K562 (cell line): Measurements from ENCODE around the gene PAFAH2. TPM values are rescaled to one million over a fixed set of nuclear protein-coding genes. Genes with fewer than 3 reads are reported as not detected.

ENCODE experiments used
- NR2C2 ChIP-seq, 2 experiments: fragments of 200-800 bp in 1 of 2; sonication (Bioruptor generic) in 1 of 2; sonication (generic) in 1 of 2; formaldehyde crosslinking in 1 of 2; IDR thresholded peaks; 2 replicates each; pipeline versions ENCODE4 v1.6.1 to v1.8.0; 2016 to 2022; ENCODE audit warnings: mild to moderate bottlenecking in 1 of 2, missing compliant biosample characterization in 1 of 2, missing genetic modification characterization in 1 of 2, missing genetic modification reagents in 1 of 2
- POLR2G ChIP-seq: fragments of 200-400 bp; formaldehyde crosslinking; IDR thresholded peaks from 2 replicates; pipeline ENCODE4 v1.6.1; 2017; ENCODE audit warnings: low read depth, mild to moderate bottlenecking, antibody characterized with exemption, low read length, moderate library complexity
- ZNF592 ChIP-seq: fragments of 450-650 bp; IDR thresholded peaks from 2 replicates; pipeline ENCODE4 v1.6.1; 2017; ENCODE audit warnings: antibody characterized with exemption, mild to moderate bottlenecking
- ZSCAN32 ChIP-seq: fragments of 450-650 bp; formaldehyde crosslinking; IDR thresholded peaks from 2 replicates; pipeline ENCODE4 v1.4.0; 2020; ENCODE audit warnings: mild to moderate bottlenecking, moderate library complexity
- polyA plus RNA-seq, 8 experiments: library from polyadenylated mRNA; depleted of rRNA in 4 of 8; stranded (reverse) in 5 of 8; unstranded in 3 of 8; fragments of >200 nt; fragmentation: Nextera tagmentation in 2 of 8; fragmentation: Illumina TruSeq in 1 of 8; extraction: Ambion mirVana in 2 of 8; extraction: Trizol in 1 of 8; gene quantifications; 2 replicates each; pipeline versions ENCODE4 v1.2.1 to v1.2.3, GENCODE V29; 2011 to 2014; ENCODE audit warnings: inconsistent platforms in 1 of 8, missing spikeins in 1 of 8
- total RNA-seq, 7 experiments: library from RNA; depleted of rRNA in 6 of 7; stranded (reverse); fragments of >200 nt in 6 of 7; fragmentation: Illumina TruSeq in 2 of 7; extraction: Trizol in 2 of 7; gene quantifications; 2 replicates each; pipeline versions ENCODE4 v1.2.1 to v1.2.3, GENCODE V29; 2011 to 2021; ENCODE audit warnings: low replicate concordance in 1 of 7

The PAFAH2 gene
- total and polyA plus RNA-seq, 9 of the 15 experiments (the other 6 are each of a cell fraction or from before 2014, with no cell fraction given): 4.2 to 10.9 (median 6.8) TPM

GRCh38 chr1:26021647-26022403 lies 24.0 kb upstream of the PAFAH2 start, which contains the start of gene EXTL1 (continued):
- TF ChIP-seq ZNF592 (no peak), ZSCAN32 (CRISPR knock-in tag) (no peak), NR2C2 (CRISPR knock-in tag; IDR thresholded peaks at IDR 0.05) (no peak), NR2C2 (tag; IDR thresholded peaks at IDR 0.05) (no peak), POLR2G (no peak)
- TF ChIP-seq, all 486 proteins: peak for 4
